GM10266 (cell line): Measurements from ENCODE around the gene NUDCD3.

ENCODE experiments used
- DNase-seq: peaks from one replicate; pipeline ENCODE4 v3.0.0; 2012; ENCODE audit errors: extremely low spot score
- TF ChIP-seq, protein P1 (sequence below): IDR thresholded peaks from 2 replicates; pipeline ENCODE4 v1.5.1; 2012; ENCODE audit warnings: mild to moderate bottlenecking, low read depth; ENCODE audit not compliant: control insufficient read depth, insufficient read depth; ENCODE audit errors: missing control alignments

NUDCD3 gene

DNA sequence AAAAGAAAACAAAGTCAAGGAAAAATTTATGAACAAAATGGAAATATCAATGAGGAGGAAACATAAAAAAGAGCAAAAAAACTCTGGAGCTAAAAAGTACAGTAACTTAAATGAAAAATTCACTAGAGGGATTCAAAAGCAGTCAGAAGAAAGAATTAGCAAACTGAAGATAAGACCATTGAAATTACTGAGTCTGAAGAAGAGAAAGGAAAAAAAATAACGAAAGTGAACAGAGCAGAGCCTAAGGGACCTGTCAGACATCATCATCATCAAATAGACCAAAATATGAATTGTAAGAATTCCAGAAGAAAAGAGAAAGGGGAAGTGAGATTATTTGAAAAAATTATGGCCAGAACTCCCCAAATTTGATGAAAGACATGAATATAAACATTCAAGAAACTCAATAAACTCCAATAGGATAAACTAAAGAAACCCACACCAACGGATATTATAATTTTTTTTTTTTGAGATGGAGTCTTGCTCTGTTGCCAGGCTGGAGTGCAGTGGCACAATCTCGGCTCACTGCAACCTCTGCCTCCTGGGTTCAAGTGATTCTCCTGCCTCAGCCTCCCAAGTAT is 34.4 kb upstream of the NUDCD3 start:
- TF ChIP-seq, protein P1, sequence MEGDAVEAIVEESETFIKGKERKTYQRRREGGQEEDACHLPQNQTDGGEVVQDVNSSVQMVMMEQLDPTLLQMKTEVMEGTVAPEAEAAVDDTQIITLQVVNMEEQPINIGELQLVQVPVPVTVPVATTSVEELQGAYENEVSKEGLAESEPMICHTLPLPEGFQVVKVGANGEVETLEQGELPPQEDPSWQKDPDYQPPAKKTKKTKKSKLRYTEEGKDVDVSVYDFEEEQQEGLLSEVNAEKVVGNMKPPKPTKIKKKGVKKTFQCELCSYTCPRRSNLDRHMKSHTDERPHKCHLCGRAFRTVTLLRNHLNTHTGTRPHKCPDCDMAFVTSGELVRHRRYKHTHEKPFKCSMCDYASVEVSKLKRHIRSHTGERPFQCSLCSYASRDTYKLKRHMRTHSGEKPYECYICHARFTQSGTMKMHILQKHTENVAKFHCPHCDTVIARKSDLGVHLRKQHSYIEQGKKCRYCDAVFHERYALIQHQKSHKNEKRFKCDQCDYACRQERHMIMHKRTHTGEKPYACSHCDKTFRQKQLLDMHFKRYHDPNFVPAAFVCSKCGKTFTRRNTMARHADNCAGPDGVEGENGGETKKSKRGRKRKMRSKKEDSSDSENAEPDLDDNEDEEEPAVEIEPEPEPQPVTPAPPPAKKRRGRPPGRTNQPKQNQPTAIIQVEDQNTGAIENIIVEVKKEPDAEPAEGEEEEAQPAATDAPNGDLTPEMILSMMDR = no peak
- DNase-seq = no peak

DNA sequence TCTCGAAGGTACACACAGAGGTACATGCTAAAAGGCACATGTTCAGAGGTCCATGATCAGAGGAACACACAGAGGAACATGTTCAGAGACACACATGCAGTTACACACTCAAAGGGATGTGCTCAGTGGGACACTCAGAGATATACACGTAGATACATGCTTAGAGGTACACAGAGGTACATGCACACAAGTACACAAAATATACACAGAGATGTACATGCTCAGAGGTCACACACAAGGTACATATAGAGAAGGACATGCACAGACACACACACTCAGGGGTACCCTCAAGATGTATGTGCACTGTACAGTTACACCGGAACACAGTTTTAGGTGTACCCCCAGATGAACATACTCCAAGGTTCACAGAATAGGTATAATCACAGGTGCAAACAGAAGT is 31.9 kb upstream of the NUDCD3 start:
- no peak for DNase-seq
- TF ChIP-seq, protein P1 = no peak

DNA sequence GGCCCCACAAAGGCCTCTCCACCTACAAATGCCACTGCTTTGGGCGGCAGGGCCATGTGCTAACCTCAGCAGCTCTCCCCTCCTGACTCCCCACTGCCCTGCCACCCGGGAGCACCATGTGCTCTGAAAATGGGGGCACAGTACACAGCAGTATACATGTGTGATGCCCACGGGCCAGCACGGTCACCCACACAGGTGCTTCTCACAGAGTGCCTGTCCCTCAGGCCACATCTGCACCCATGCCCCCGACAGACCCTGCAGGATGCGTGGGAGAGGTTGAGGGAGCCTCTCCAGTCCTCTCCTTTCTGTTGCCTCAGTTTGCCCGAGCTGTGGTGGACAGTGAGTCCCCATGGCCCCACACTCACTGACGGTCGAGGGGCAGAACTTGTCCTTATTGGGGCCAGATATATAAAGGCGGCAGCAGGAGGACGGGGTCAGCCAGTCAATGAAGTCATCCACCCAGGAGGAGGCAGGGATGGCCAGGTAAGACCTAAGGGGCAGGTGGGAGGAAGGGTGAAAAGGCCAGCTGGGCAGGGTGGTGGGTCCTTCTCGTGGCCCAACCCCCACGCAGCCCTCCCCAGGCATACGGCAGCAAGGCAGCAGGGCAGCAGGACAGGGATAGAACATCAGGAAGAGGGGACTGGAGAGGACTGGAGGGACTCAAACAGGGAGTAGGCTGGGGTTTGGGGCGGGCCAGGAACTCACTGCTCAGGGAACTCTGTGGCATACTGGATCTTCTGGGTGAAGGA is 31.1 kb upstream of the NUDCD3 start:
- TF ChIP-seq, protein P1 = no peak
- no peak for DNase-seq

DNA sequence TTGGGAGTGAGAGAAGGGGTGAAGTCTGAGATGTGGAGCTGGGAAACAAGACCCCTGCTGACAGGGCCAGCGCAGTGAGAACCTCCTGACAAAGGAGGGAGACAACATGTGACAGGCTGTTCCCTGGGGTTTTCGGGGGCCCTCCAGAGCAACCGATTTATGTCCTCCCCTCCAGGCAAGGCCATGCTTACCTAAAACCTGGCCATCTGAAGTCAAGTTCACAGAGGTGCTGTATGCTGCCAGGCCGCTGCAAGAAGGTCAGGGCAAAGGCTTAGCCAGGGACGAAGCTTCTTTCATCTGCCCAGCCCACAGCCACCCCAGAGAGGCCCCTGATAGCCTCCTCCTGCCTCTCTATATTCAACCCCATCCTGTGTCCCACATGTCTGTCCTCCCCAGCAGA is 30.1 kb upstream of the NUDCD3 start:
- TF ChIP-seq, protein P1 = no peak
- no peak for DNase-seq

DNA sequence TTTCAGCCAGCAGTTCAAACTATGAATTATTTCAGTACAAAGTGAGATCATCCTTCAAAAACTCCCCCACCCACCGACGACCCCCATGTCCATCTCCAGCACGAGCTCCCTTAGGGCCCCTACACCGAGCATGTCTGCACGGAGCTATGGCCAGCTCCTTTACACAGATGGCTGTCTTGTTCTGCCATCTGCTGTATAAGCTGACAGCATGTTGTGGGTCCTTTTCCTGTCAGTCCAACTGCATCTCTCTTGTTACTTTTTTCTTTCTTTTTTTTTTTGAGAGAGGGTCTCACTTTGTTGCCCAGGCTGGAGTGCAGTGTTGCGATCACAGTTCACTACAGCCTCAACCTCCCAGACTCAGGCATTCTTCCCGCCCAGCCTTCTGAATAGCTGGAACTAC is 29.1 kb upstream of the NUDCD3 start:
- DNase-seq = no peak
- TF ChIP-seq, protein P1 = no peak

DNA sequence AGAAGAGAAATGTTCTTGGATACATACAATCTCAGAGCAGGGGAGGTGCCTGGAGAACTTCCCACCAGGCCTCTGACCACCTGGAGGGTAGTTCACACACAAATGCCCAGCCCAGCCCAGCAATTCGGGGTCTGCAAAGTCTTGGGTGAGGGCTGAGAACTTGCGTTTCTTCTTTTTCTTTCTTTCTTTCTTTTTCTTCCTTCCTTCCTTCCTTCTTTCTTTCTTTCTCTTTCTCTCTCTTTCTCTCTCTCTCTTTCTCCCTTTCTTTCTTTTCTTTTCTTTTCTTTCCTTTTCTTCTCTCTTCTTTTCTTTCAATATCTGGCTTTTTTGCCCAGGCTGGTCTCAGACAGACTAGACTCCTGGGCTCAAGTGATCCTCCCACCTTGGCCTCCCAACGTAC is 28.3 kb upstream of the NUDCD3 start:
- TF ChIP-seq, protein P1 = no peak
- no peak for DNase-seq

DNA sequence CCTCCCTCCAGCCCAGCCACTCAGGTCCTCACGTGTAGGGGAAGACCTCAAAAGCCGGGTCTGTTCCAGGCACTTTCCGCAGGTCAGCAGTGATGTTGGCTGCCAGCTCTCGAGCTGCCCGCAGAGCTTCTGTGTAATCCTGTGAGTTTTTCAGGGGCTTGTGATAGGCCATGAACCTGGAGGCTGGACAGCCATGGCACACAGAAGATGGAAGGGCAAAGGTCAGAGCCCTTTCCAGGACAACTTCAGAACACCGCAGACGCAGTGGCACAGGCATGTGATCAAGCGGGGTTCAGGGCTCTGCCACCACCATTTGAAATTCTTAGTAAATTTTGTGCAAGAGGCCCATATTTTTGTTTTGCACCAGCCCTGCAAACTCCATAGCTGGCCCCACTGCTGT is 26.7 kb upstream of the NUDCD3 start:
- TF ChIP-seq, protein P1 = no peak
- no peak for DNase-seq
